Measurements from ENCODE around the gene AIG1.

DNA sequence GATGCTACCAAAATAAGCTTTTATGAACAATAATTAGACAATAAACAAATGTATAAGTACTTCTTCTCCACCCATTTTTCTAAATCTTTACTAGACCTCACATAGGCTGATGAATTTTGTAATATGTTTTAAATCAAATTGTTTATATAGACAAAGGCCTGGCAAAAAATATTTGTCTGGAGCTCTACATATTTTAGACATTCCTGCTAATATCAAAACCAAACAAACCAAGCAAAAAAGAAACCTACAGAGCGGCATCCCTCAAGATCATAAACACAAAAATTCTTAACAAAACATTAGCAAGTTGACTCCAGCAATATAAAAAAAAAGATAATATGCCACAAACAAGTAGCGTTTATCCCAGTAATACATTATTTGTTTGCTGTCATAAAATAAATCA lies 302.6 kb downstream of the AIG1 start:
- TF ChIP-seq, protein P1, sequence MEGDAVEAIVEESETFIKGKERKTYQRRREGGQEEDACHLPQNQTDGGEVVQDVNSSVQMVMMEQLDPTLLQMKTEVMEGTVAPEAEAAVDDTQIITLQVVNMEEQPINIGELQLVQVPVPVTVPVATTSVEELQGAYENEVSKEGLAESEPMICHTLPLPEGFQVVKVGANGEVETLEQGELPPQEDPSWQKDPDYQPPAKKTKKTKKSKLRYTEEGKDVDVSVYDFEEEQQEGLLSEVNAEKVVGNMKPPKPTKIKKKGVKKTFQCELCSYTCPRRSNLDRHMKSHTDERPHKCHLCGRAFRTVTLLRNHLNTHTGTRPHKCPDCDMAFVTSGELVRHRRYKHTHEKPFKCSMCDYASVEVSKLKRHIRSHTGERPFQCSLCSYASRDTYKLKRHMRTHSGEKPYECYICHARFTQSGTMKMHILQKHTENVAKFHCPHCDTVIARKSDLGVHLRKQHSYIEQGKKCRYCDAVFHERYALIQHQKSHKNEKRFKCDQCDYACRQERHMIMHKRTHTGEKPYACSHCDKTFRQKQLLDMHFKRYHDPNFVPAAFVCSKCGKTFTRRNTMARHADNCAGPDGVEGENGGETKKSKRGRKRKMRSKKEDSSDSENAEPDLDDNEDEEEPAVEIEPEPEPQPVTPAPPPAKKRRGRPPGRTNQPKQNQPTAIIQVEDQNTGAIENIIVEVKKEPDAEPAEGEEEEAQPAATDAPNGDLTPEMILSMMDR (IDR thresholded peaks at IDR 0.05), result no peak
- TF ChIP-seq EZH2 (IDR thresholded peaks at IDR 0.05), result no peak
- no peak for TF ChIP-seq EZH2phosphoT487 (IDR thresholded peaks at IDR 0.05)
